ENCODE data around the gene SCN2B. TPM values are rescaled to one million over a fixed set of nuclear protein-coding genes. Genes with fewer than 3 reads are reported as not detected.

Gene SCN2B
- total and polyA plus RNA-seq, 2 of the 4 experiments (the other 2 are of a cell fraction) = under 0.01 to 0.05 TPM

GRCh38 chr11:118114266-118114665 is 62.2 kb downstream of the SCN2B start:
- Histone ChIP-seq H2BK5ac (ENCODE audit: low read depth, low read length, poor library complexity, severe bottlenecking) (no peak overlapping the region), H3K23ac (ENCODE audit: low read depth, low read length) (no peak overlapping the region), H3K14ac (replicated peaks; ENCODE audit: low read depth, low read length) (no peak overlapping the region), H4K8ac (ENCODE audit: low read depth in 2 of 2, low read length in 2 of 2) (no peak overlapping the region), H3K56ac (ENCODE audit: extremely low read depth, insufficient read depth, low read length) (no peak overlapping the region), H4K5ac (ENCODE audit: low read depth, low read length) (no peak overlapping the region), H3K9me1 (ENCODE audit: insufficient read depth, low read length) (no peaks in the 10 kb centered on the region), H3K4me3 (ENCODE audit: insufficient read depth, low read depth, low read length) (no peak overlapping the region), H2BK15ac (ENCODE audit: low read depth, low read length) (no peak overlapping the region), H2AK9ac (replicated peaks; ENCODE audit: low read depth, low read length, poor library complexity) (no peak overlapping the region), H4K20me1 (ENCODE audit: insufficient read depth, low read length) (no peaks in the 10 kb centered on the region), H2BK20ac (ENCODE audit: low read depth, low read length) (no peak overlapping the region), H3K4ac (ENCODE audit: low read depth, low read length) (no peak overlapping the region), H2AK5ac (ENCODE audit: low read depth, low read length) (no peak overlapping the region), H3K27ac (ENCODE audit: insufficient read depth, low read length) (no peak overlapping the region), H3K36me3 (ENCODE audit: control insufficient read depth, insufficient read depth, low read length) (no peaks in the 10 kb centered on the region), H4K91ac (ENCODE audit: insufficient read depth, low read depth, low read length) (no peak overlapping the region), H3K9me3 (ENCODE audit: control insufficient read depth, insufficient read depth, low read length) (no peaks in the 10 kb centered on the region), H3K79me1 (ENCODE audit: low read depth in 1 of 2, low read length in 2 of 2) (no peaks in the 10 kb centered on the region), H2BK120ac (ENCODE audit: low read depth, low read length) (no peak overlapping the region), H3K4me2 (ENCODE audit: low read depth, low read length) (no peak overlapping the region), H3K27me3 (ENCODE audit: control insufficient read depth, insufficient read depth, low read length) (peaks cover 2% of the 10 kb centered on the region), H2AFZ (replicated peaks; ENCODE audit: low read length, poor library complexity) (no peak overlapping the region), H3K4me1 (ENCODE audit: control insufficient read depth, insufficient read depth, low read length) (no peaks in the 10 kb centered on the region), H3K9ac (ENCODE audit: low read depth, low read length) (no peak overlapping the region), H3K18ac (ENCODE audit: low read depth, low read length) (no peak overlapping the region)
- BruUV-seq (replicated peaks) = no TSS peak
- POLR2A ChIA-PET (ENCODE audit: unreplicated experiment) = no interaction called here
- CTCF ChIA-PET = no interaction called here
- intact Hi-C loops (cut with micrococcal nuclease) = no loop called here
- TF ChIP-seq RFX5 (IDR thresholded peaks at IDR 0.05; ENCODE audit: low read depth, low read length) (no peak), MAZ (IDR thresholded peaks at IDR 0.05; ENCODE audit: borderline replicate concordance, low read depth, low read length) (no peak), ELK1 (IDR thresholded peaks at IDR 0.05; ENCODE audit: borderline replicate concordance, low read depth, low read length) (no peak), CEBPB (IDR thresholded peaks at IDR 0.05; ENCODE audit: low read depth, low read length) (no peak), MXI1 (IDR thresholded peaks at IDR 0.05; ENCODE audit: borderline replicate concordance, low read depth, low read length) (no peak), SMC3 (IDR thresholded peaks at IDR 0.05; ENCODE audit: low read depth, low read length) (no peak), BHLHE40 (IDR thresholded peaks at IDR 0.05; ENCODE audit: low read depth, low read length) (no peak), RCOR1 (IDR thresholded peaks at IDR 0.05; ENCODE audit: insufficient replicate concordance, low read length) (no peak), RAD21 (IDR thresholded peaks at IDR 0.05; ENCODE audit: low read length) (no peak), CTCF (conservative IDR thresholded peaks at IDR 0.05; ENCODE audit: low read depth, low read length) (no peak), MAFK (IDR thresholded peaks at IDR 0.05; ENCODE audit: low read depth, low read length) (no peak), USF2 (IDR thresholded peaks at IDR 0.05; ENCODE audit: low read depth, low read length) (no peak), NFE2L2 (IDR thresholded peaks at IDR 0.05; ENCODE audit: low read depth, low read length) (no peak), FOS (IDR thresholded peaks at IDR 0.05; ENCODE audit: low read depth, low read length) (no peak), CHD1 (IDR thresholded peaks at IDR 0.05; ENCODE audit: low read depth, low read length) (no peak), POLR2A (IDR thresholded peaks at IDR 0.05; ENCODE audit: low read depth, low read length) (no peak)
- no CpG with 5 or more reads among the region's 1 CpG for WGBS, 2 experiments (ENCODE audit: extremely low coverage in 2 of 2, insufficient read length in 1 of 2)
- in situ Hi-C loops (cut with MboI; ENCODE audit: low sequenced_read_pairs) = no loop called here
- DNase-seq = no peak
- dilution Hi-C loops (cut with HindIII; ENCODE audit: low sequenced_read_pairs, unreplicated experiment) = no loop called here
- ATAC-seq (ENCODE audit: low read depth) = no peak

Data from IMR-90 (cell line).